Dermis lymphatic vessel endothelial cell (primary cell): ENCODE data around the gene CCDC51. TPM values are rescaled to one million over a fixed set of nuclear protein-coding genes. Genes with fewer than 3 reads are reported as not detected.

Experiments
- total RNA-seq: library from RNA; depleted of rRNA; stranded (reverse); fragments of >200 nt; gene quantifications from 2 replicates; pipeline ENCODE4 v1.2.1, GENCODE V29; 2014

Gene CCDC51
- 8.5 and 10.5 TPM in 2 replicates for total RNA-seq

GRCh38 chr3:48439820-48440589 lies at the start of gene CCDC51, which contains the start of gene TMA7:
Gene CCDC51, minus strand, starts transcription at chr3:48440119. Its CDS starts 4,991 bp downstream, at chr3:48435128.
Gene TMA7, plus strand, starts transcription at chr3:48440257. Its CDS starts 40 bp downstream, at chr3:48440297.

GRCh38 chr3:48446425-48447193 lies 6.7 kb upstream of the CCDC51 start, which contains the start of gene ATRIP:
Gene ATRIP, plus strand, starts transcription at chr3:48446737. Its CDS starts 109 bp downstream, at chr3:48446846.

GRCh38 chr3:48429960-48430707 lies 9.8 kb downstream of the CCDC51 start, which contains the start of gene PLXNB1:
Gene PLXNB1, minus strand, starts transcription at chr3:48430086. Its CDS starts 5,475 bp downstream, at chr3:48424611.

Other genes with a start within 250 kb of the CCDC51 start
- gene CAMP, start 216.6 kb downstream of the CCDC51 start, total RNA-seq, result not detected in 2 replicates
- 1.8 and 3.0 TPM in 2 replicates for gene ZNF589, start 199.0 kb downstream of the CCDC51 start, total RNA-seq
- 20.8 and 21.1 TPM in 2 replicates for gene NME6, start 138.8 kb downstream of the CCDC51 start, total RNA-seq
- not detected in 2 replicates for gene SPINK8, start 106.5 kb downstream of the CCDC51 start, total RNA-seq
- not detected in 2 replicates for gene FBXW12, start 67.9 kb downstream of the CCDC51 start, total RNA-seq
- gene PLXNB1, start 10.0 kb downstream of the CCDC51 start, total RNA-seq, result 12.7 and 17.4 TPM in 2 replicates
- 193 and 258 TPM in 2 replicates for gene TMA7, start 138 bp upstream of the CCDC51 start, total RNA-seq
- 3.9 and 5.3 TPM in 2 replicates for gene ATRIP, start 6.6 kb upstream of the CCDC51 start, total RNA-seq
- gene SHISA5, start 64.1 kb upstream of the CCDC51 start, total RNA-seq, result 54.3 and 62.4 TPM in 2 replicates
- gene PFKFB4, start 116.7 kb upstream of the CCDC51 start, total RNA-seq, result 0.43 and 0.76 TPM in 2 replicates
- gene UCN2, start 123.7 kb upstream of the CCDC51 start, total RNA-seq, result 0.09 and 0.11 TPM in 2 replicates
- gene COL7A1, start 155.2 kb upstream of the CCDC51 start, total RNA-seq, result 0.09 and 0.87 TPM in 2 replicates
- 246 and 249 TPM in 2 replicates for gene UQCRC1, start 169.5 kb upstream of the CCDC51 start, total RNA-seq
- 0.09 TPM in 1 of 2 replicates, not detected in the other for gene TMEM89, start 181.7 kb upstream of the CCDC51 start, total RNA-seq
- 9.4 and 11.6 TPM in 2 replicates for gene SLC26A6, start 195.3 kb upstream of the CCDC51 start, total RNA-seq
- gene CELSR3, start 222.8 kb upstream of the CCDC51 start, total RNA-seq, result 0.09 and 0.22 TPM in 2 replicates
- gene NCKIPSD, start 245.8 kb upstream of the CCDC51 start, total RNA-seq, result 3.7 and 4.3 TPM in 2 replicates